Urothelium cell line (cell line): ENCODE results near the gene DPP4.
"Not testable (repeated sequence)": the region's sequence is repeated elsewhere in the genome, so short reads cannot be mapped to it uniquely, and the experiment has no call there.

Experiments
- DNase-seq: peaks from one replicate; pipeline ENCODE4 v3.0.0; 2011; ENCODE audit warnings: low spot score, mixed read lengths
- FAIRE-seq: peaks from 2 replicates; lab custom pipeline; 2011; peaks lifted over from hg19 to GRCh38; lab: Jason Lieb, UNC

The DPP4 gene

GRCh38 chr2:161994761-161995520, 79.1 kb downstream of the DPP4 start:
- FAIRE-seq (no peak), DNase-seq (no peak)

DNA sequence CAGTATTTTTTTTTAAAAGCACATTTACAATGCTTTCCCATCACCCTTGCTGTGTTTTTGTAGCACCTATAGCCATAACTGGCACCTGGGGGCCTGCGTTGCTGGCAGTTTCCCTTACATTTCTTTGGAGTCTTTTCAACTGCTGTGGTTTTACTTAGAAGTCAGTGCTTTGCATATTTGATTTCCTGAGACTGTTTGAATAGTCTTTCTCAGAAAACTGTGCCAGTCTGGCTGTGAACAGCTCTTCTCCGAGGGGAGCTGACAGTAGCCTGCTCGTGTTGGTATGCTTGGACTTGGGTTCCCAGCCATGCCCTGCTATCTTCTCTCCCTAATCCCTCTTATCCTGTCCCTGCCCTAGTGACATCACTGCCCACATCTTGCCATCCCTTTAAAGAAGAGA, 81.5 kb downstream of the DPP4 start:
- peak; percentile 10 for DNase-seq

GRCh38 chr2:161991991-161992390, 82.0 kb downstream of the DPP4 start:
- no peak for FAIRE-seq

More for the DNA sequence above, 81.5 kb downstream of the DPP4 start:
- no peak for FAIRE-seq

GRCh38 chr2:161990741-161991140, 83.3 kb downstream of the DPP4 start:
- no peak for FAIRE-seq
- peak; percentile 68 for DNase-seq

More at GRCh38 chr2:161991991-161992390, 82.0 kb downstream of the DPP4 start:
- no peak for DNase-seq

DNA sequence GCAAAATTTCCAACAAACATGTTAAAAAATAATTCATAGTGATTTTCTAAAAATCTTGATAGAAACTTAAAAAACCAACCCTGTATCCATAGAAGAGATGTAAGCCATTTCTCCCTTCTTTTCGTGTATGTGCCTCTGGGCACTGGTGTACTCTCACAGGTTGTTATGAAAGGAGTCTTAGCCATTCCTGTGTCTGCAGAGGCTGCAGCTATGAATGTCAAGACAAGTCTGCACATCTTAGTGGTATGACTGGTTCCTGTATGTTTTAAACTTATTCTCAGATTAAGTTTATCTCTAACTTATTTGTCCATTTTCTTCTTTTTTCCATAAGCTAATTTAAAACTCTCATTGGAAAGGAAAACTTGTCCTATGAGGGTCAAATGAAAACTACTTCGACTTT, 84.0 kb downstream of the DPP4 start:
- no peak for FAIRE-seq
- no peak for DNase-seq

DNA sequence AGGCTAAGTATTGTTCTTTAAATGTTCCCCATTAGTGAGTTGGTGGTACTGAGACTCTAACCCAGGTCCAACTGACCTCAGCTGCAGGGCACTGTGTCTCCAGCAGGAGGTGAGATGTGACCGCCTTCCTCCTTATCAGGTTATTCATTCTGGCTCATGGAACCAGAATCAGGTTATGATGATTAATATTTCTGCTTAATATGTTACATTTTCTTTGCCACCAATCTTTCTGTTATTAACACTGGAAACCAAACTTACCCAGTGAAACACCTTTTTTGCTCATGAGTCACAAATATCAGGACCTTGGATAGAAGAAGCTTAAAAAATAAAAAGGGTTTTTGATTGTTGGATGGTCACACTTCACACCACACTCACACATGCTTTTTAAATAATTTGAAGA, 85.4 kb downstream of the DPP4 start:
- DNase-seq (no peak), FAIRE-seq (no peak)

DNA sequence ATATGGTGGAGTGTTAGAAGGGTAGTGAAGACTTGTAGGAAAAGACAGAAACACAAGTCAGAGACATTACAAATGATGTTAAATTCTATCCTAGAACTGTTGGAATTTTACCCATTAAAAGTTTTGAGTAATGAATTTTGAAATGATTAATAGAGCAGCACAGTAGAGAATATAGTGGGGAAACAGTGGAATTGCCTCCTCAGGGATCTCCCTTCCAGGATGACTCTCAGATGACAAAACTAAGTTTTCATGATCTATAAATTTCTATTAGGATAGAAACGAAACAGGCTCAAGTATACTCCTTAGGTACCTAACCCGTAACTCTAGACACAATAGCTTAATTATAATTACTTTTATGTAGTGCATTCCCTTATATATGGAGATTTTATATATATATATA, 86.7 kb downstream of the DPP4 start:
- DNase-seq, result no peak
- FAIRE-seq, result no peak

GRCh38 chr2:161983866-161984265, 90.1 kb downstream of the DPP4 start:
- DNase-seq (no peak), FAIRE-seq (no peak)

- FAIRE-seq (no peak), DNase-seq (no peak)
Measured at GRCh38 chr2:161983331-161983651, 90.7 kb downstream of the DPP4 start.

DNA sequence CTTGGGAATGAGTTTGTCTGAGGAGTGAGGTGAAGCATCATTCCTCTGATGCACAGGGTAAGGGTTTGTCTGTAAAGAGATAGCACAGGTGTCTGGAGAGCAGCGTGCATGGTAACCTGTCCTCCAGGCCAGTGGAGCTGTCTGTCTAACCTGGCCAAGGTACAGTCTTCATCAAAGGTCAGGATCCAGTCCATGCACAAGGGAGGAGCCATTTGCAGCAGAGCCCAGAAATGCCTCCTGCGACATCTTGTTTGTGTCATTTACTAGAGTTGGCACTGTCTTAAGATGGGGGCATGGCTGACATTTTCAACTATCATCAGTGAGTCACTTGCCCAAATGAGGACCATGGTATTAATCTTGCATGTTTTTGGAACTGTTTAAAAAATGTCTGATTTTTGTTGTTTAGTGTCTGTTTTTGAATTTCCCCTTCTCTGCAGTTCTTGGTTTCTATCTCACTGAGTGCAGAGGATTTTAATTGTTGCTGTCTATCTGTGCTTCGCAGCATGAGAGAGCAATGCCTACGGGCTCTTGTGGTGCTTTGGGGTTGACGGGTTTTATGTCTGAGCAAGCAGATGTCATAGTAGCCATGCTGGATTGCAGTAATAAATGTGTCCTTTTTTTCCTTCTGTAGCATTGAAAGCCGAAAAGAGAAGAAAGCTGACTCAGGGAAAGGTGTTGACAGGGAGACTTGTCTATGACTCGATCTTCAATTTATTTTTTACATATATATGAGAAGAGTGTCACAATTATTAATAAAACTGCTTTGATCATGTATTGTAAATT, 91.3 kb downstream of the DPP4 start:
- FAIRE-seq (no peak), DNase-seq (no peak)

- no peak for FAIRE-seq
- DNase-seq, result no peak
Measured at GRCh38 chr2:161981679-161982250, 92.2 kb downstream of the DPP4 start.

- FAIRE-seq, result no peak
- DNase-seq, result no peak
Measured at GRCh38 chr2:161980976-161981375, 93.0 kb downstream of the DPP4 start.

GRCh38 chr2:161979490-161979889, 94.5 kb downstream of the DPP4 start:
- DNase-seq, result no peak

GRCh38 chr2:161977926-161978325, 96.1 kb downstream of the DPP4 start:
- not testable (repeated sequence) for FAIRE-seq, DNase-seq

More at GRCh38 chr2:161979490-161979889, 94.5 kb downstream of the DPP4 start:
- no peak for FAIRE-seq

GRCh38 chr2:161976917-161977316, 97.1 kb downstream of the DPP4 start:
- DNase-seq (no peak), FAIRE-seq (no peak)

DNA sequence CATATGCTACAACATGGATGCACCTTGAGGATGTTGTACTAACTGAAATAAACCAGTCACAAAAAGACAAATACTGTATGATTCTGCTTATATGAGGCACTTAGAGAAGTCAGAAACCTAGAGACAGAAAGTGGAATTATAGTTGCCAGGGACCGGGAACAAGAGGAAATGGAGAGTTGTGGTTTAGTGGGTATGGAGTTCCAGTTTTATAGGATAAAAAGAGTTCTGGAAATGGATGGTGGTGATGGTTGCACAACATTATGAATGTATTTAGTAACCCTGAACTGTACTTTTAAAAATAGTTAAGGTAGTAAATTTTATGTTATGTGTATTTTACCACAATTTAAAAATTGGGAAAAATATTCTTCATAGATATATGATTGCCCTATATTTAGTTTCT, 97.7 kb downstream of the DPP4 start:
- no peak for FAIRE-seq

GRCh38 chr2:161975813-161976160, 98.2 kb downstream of the DPP4 start:
- DNase-seq (no peak), FAIRE-seq (no peak)

More for the DNA sequence above, 97.7 kb downstream of the DPP4 start:
- DNase-seq, result no peak

DNA sequence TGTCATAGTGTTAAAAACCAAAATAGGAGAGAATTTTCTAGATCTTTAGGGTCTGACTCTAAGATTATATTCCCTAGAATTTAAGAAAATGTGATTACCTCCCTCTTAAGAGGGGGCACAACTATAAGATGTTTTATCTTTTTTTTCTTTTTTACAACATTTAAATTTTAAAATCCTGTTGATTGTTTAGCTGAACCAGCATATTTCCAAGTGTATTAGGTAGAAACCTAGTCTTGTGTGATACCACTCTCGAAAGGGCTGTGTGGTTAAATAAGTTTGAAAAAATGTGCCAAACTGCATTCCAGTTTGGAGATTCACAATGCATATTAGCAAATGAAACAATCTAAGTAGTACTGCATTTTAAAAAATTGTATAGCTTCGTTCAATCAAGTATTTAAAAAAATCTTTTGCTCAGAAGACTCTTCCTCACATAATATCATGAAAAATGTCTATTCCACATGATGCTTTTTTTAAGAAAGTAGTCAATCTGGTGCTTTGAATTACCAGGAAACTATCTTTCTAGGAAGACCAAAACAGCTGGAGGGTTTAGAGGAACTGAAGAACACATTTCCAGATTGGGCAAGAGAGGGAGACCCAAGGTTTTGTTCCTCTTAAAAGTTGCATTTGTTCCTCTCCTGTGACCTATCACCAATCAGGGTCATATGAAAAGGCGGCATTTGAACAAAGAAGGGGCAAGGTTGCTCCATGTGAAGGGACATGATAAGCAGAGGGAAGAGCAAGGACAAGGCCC, 98.8 kb downstream of the DPP4 start:
- FAIRE-seq (no peak), DNase-seq (no peak)

GRCh38 chr2:161974461-161974860, 99.6 kb downstream of the DPP4 start:
- FAIRE-seq, result no peak
- DNase-seq, result no peak

DNA sequence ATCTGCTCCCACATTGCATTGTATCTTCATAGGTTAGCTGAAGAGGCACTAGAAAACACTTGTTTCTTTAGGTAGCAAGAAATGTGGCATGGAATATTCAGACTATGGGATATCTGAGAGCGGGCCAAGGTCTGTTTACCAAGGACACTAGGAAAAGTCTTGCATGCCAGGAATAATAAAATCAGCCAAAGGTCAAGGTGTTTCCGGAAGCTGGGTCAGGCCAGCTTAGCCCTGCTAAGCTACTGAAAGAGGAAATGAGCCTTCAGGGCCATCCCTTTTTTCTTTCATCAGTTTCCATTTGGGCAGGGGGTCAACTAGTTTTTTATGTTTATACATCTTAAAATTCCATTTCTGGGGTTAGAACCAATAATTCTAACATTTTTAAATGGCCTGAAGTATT, 101.1 kb downstream of the DPP4 start:
- FAIRE-seq (no peak), DNase-seq (no peak)

GRCh38 chr2:161972232-161972631, 101.8 kb downstream of the DPP4 start:
- DNase-seq, result no peak
- FAIRE-seq, result no peak
